ENCODE results near the gene MSANTD2.
A peak's percentile ranks its signal among the peaks of the same experiment; 100 is the strongest.

The MSANTD2 gene

DNA sequence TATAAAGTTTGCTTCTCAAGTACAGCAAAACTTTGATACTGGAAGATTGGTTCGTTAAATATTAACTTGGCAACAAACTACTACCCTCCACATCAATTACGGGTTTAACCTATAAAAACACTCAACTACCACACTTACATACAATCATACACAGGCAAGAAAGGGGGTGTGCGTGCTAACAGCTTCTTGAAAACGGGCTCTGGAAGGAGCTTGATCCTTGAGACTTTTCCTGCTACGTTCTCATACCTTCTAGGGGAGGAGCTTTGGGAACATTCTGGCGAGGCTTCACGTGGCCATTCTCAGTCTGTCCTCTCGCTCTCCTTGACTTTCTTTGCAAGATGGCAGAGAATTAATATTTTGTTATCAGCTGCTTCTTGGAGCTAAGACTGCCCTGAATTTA lies 31.3 kb downstream of the MSANTD2 start:
- no peak overlapping the region for H3K4me3 ChIP-seq (ENCODE audit: control insufficient read depth, low read depth, low read length)
- no peak for DNase-seq (ENCODE audit: low read depth)
- TF ChIP-seq CTCF (IDR thresholded peaks at IDR 0.05; ENCODE audit: control insufficient read depth, insufficient read depth, low read depth, low read length, missing control alignments) = no peak

DNA sequence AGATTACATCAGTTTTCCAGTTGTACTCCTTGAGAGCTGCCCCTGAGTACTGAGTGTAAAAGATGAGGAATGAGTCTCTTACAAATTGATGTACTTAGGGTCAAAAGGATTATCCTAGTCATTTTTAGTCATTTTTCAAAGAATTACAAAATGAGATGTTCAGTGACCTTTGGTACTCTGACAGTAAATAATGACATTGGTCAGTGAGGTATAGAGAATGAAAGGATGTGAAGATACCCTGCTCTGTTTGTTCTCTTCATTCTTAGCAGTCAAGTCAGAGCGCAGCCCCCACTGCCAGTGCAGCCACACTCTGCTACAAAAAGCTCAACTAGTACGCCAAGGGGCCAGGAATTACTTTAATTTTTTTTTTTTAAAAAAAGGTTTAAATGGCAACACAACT lies 34.0 kb downstream of the MSANTD2 start:
- TF ChIP-seq CTCF (IDR thresholded peaks at IDR 0.05; ENCODE audit: control insufficient read depth, insufficient read depth, low read depth, low read length, missing control alignments) = no peak
- DNase-seq (ENCODE audit: low read depth) = no peak
- no peak overlapping the region for H3K4me3 ChIP-seq (ENCODE audit: control insufficient read depth, low read depth, low read length)

GRCh38 chr11:124763156-124763947 lies 36.9 kb downstream of the MSANTD2 start:
- no peak for DNase-seq (ENCODE audit: low read depth)
- peak overlapping the region; percentile 47 for H3K4me3 ChIP-seq (ENCODE audit: control insufficient read depth, low read depth, low read length)
- peak; percentile 85 for TF ChIP-seq CTCF (IDR thresholded peaks at IDR 0.05; ENCODE audit: control insufficient read depth, insufficient read depth, low read depth, low read length, missing control alignments)

- DNase-seq (ENCODE audit: low read depth) = no peak
- no peak for TF ChIP-seq CTCF (IDR thresholded peaks at IDR 0.05; ENCODE audit: control insufficient read depth, insufficient read depth, low read depth, low read length, missing control alignments)
- H3K4me3 ChIP-seq (ENCODE audit: control insufficient read depth, low read depth, low read length) = peak overlapping the region; percentile 47
These were observed 37.5 kb downstream of the MSANTD2 start for GRCh38 chr11:124762624-124763155.

- TF ChIP-seq CTCF (IDR thresholded peaks at IDR 0.05; ENCODE audit: control insufficient read depth, insufficient read depth, low read depth, low read length, missing control alignments) = no peak
- H3K4me3 ChIP-seq (ENCODE audit: control insufficient read depth, low read depth, low read length) = peak within 1 kb of the TSS; percentile 47
- DNase-seq (ENCODE audit: low read depth) = no peak
These were observed 38.0 kb downstream of the MSANTD2 start, which contains the start of gene ESAM for GRCh38 chr11:124762105-124762623. TSS of gene ESAM (minus strand) at chr11:124762290. CDS start at chr11:124762154, 136 bp downstream.

GRCh38 chr11:124761301-124762104 lies 38.7 kb downstream of the MSANTD2 start:
- no peak for TF ChIP-seq CTCF (IDR thresholded peaks at IDR 0.05; ENCODE audit: control insufficient read depth, insufficient read depth, low read depth, low read length, missing control alignments)
- no peak overlapping the region for H3K4me3 ChIP-seq (ENCODE audit: control insufficient read depth, low read depth, low read length)

More at GRCh38 chr11:124761301-124762104, 38.7 kb downstream of the MSANTD2 start:
- DNase-seq (ENCODE audit: low read depth) = no peak

Measured in AG09309 (cell line).